GM23338 (cell line): ENCODE measurements around the gene SRGAP3. TPM values are rescaled to one million over a fixed set of nuclear protein-coding genes. Genes with fewer than 3 reads are reported as not detected.

Experiments
- ATAC-seq: fragments of 200-7000 bp; cut with Tn5 transposase; 3 replicates; pipeline ENCODE4 v1.9.1; 2020
- DNase-seq: peaks from one replicate; pipeline ENCODE4 v3.0.0-alpha.2; 2015; ENCODE audit warnings: low spot score
- H2AFZ ChIP-seq: fragments of 200-600 bp; sonication (generic); 2 replicates; pipeline ENCODE4 v1.8.0; 2016; ENCODE audit warnings: antibody characterized with exemption, mild to moderate bottlenecking, moderate library complexity
- H3F3A ChIP-seq: fragments of 200-600 bp; sonication (generic); replicated peaks from 2 replicates; pipeline ENCODE4 v1.8.0; 2017; ENCODE audit warnings: antibody characterized with exemption, mixed run types, low read depth
- H3K27ac ChIP-seq: fragments of 200-600 bp; sonication (generic); 2 replicates; pipeline ENCODE4 v1.6.1; 2016; ENCODE audit warnings: low read depth
- H3K27me3 ChIP-seq: fragments of 200-600 bp; sonication (generic); 2 replicates; pipeline ENCODE4 v1.8.0; 2016; ENCODE audit warnings: mild to moderate bottlenecking, mixed run types, moderate library complexity; ENCODE audit not compliant: insufficient read depth
- H3K36me3 ChIP-seq: fragments of 200-600 bp; sonication (generic); 2 replicates; pipeline ENCODE4 v1.8.0; 2016; ENCODE audit warnings: mild to moderate bottlenecking; ENCODE audit not compliant: insufficient read depth
- H3K4me1 ChIP-seq: fragments of 200-600 bp; sonication (generic); 2 replicates; pipeline ENCODE4 v1.8.0; 2016; ENCODE audit warnings: mild to moderate bottlenecking, moderate library complexity; ENCODE audit not compliant: insufficient read depth
- H3K4me2 ChIP-seq: fragments of 200-600 bp; sonication (generic); 2 replicates; pipeline ENCODE4 v1.7.1; 2017; ENCODE audit warnings: mixed run types
- H3K4me3 ChIP-seq: fragments of 200-600 bp; sonication (generic); 2 replicates; pipeline ENCODE4 v1.6.1; 2016; ENCODE audit warnings: mixed run types
- H3K79me2 ChIP-seq: fragments of 200-600 bp; sonication (generic); replicated peaks from 2 replicates; pipeline ENCODE4 v1.8.0; 2017; ENCODE audit warnings: mild to moderate bottlenecking; ENCODE audit not compliant: insufficient read depth
- H3K9me2 ChIP-seq: fragments of 200-600 bp; sonication (generic); 2 replicates; pipeline ENCODE4 v1.8.0; 2017; ENCODE audit not compliant: insufficient read depth
- H4K20me1 ChIP-seq: fragments of 200-600 bp; sonication (generic); replicated peaks from 2 replicates; pipeline ENCODE4 v1.8.0; 2017; ENCODE audit warnings: mild to moderate bottlenecking; ENCODE audit not compliant: insufficient read depth
- H3K27ac Mint-ChIP-seq: 2 replicates; pipeline ENCODE4 v1.8.0; 2020; ENCODE audit warnings: inconsistent platforms, mild to moderate bottlenecking, moderate library complexity, mixed read lengths
- H3K27me3 Mint-ChIP-seq: 3 replicates; pipeline ENCODE4 v1.8.0; 2022; ENCODE audit warnings: low read depth, mild to moderate bottlenecking, moderate library complexity, mixed read lengths, inconsistent platforms; ENCODE audit not compliant: insufficient read depth, poor library complexity
- H3K36me3 Mint-ChIP-seq: 3 replicates; pipeline ENCODE4 v1.8.0; 2021; ENCODE audit warnings: low read depth, mild to moderate bottlenecking, inconsistent platforms, moderate library complexity, mixed read lengths
- H3K4me1 Mint-ChIP-seq: 3 replicates; pipeline ENCODE4 v1.8.0; 2020; ENCODE audit warnings: mild to moderate bottlenecking, inconsistent platforms, mixed read lengths
- H3K4me3 Mint-ChIP-seq: 3 replicates; pipeline ENCODE4 v1.8.0; 2021; ENCODE audit warnings: moderate library complexity, mild to moderate bottlenecking, inconsistent platforms, mixed read lengths
- H3K9me3 Mint-ChIP-seq: 3 replicates; pipeline ENCODE4 v1.8.0; 2020; ENCODE audit warnings: moderate library complexity, mild to moderate bottlenecking, inconsistent platforms, mixed read lengths
- CREB1 ChIP-seq: fragments of 250-450 bp; sonication (Bioruptor Pico); IDR thresholded peaks from 2 replicates; pipeline ENCODE4 v1.5.0; 2020; ENCODE audit warnings: low read depth, mild to moderate bottlenecking, moderate library complexity
- EZH2 ChIP-seq: fragments of 200-600 bp; sonication (generic); IDR thresholded peaks from one replicate; pipeline ENCODE4 v1.8.0; 2017; ENCODE audit warnings: antibody characterized with exemption, mild to moderate bottlenecking, low read depth; ENCODE audit not compliant: unreplicated experiment
- EZH2phosphoT487 ChIP-seq: fragments of 200-600 bp; sonication (generic); IDR thresholded peaks from one replicate; pipeline ENCODE4 v1.8.1; 2018; ENCODE audit warnings: antibody characterized with exemption; ENCODE audit not compliant: unreplicated experiment
- JUNB ChIP-seq: IDR thresholded peaks from one replicate; pipeline ENCODE4 v1.6.1; 2016; ENCODE audit warnings: antibody characterized with exemption; ENCODE audit not compliant: unreplicated experiment
- NANOG ChIP-seq: IDR thresholded peaks from 2 replicates; pipeline ENCODE4 v1.6.1; 2016; ENCODE audit warnings: antibody characterized with exemption, borderline replicate concordance
- POLR2AphosphoS5 ChIP-seq: IDR thresholded peaks from 2 replicates; pipeline ENCODE4 v1.6.1; 2016; ENCODE audit warnings: antibody characterized with exemption, low read depth
- STAT1 ChIP-seq: IDR thresholded peaks from one replicate; pipeline ENCODE4 v1.6.1; 2016; ENCODE audit warnings: antibody characterized with exemption; ENCODE audit not compliant: unreplicated experiment
- ZNF114 ChIP-seq: fragments of 250-450 bp; sonication (Bioruptor Pico); IDR thresholded peaks from 2 replicates; pipeline ENCODE4 v1.5.0; 2020; ENCODE audit warnings: mild to moderate bottlenecking, moderate library complexity
- ZNF331 ChIP-seq: fragments of 250-450 bp; sonication (Bioruptor Pico); IDR thresholded peaks from 2 replicates; pipeline ENCODE4 v1.5.0; 2020; ENCODE audit warnings: low read depth, mild to moderate bottlenecking, moderate library complexity
- polyA plus RNA-seq: library from polyadenylated mRNA; unstranded; fragments of >200 nt; fragmentation: Nextera tagmentation; extraction: Ambion mirVana; gene quantifications from 2 replicates; pipeline ENCODE4 v1.2.1, GENCODE V29; 2016
- total RNA-seq: library from RNA; depleted of rRNA; stranded (reverse); fragments of >200 nt; shearing (Covaris generic); gene quantifications from 2 replicates; pipeline ENCODE4 v1.2.3, GENCODE V29; 2014
- TF ChIP-seq, protein P1 (sequence below): IDR thresholded peaks from one replicate; pipeline ENCODE4 v1.6.1; 2018; ENCODE audit warnings: antibody characterized with exemption; ENCODE audit not compliant: unreplicated experiment
- TF ChIP-seq, protein P2 (sequence below): IDR thresholded peaks from 2 replicates; pipeline ENCODE4 v1.6.1; 2016; ENCODE audit warnings: antibody characterized with exemption
- TF ChIP-seq, protein P3 (sequence below), 2 experiments: fragments of 200-600 bp in 1 of 2; sonication (generic) in 1 of 2; conservative IDR thresholded peaks; 2 replicates each; pipeline versions ENCODE4 v1.5.1 to v1.6.1; 2016 to 2017; ENCODE audit warnings: antibody characterized with exemption in 2 of 2, low read depth in 2 of 2, mild to moderate bottlenecking in 2 of 2, moderate library complexity in 1 of 2
- TF ChIP-seq, protein P4 (sequence below): fragments of 250-450 bp; sonication (Bioruptor Pico); IDR thresholded peaks from 2 replicates; pipeline ENCODE4 v1.5.0; 2020; ENCODE audit warnings: mild to moderate bottlenecking, moderate library complexity

The SRGAP3 gene
- total and polyA plus RNA-seq, 2 experiments from 2014 or later: 6.4 to 9.4 TPM

DNA sequence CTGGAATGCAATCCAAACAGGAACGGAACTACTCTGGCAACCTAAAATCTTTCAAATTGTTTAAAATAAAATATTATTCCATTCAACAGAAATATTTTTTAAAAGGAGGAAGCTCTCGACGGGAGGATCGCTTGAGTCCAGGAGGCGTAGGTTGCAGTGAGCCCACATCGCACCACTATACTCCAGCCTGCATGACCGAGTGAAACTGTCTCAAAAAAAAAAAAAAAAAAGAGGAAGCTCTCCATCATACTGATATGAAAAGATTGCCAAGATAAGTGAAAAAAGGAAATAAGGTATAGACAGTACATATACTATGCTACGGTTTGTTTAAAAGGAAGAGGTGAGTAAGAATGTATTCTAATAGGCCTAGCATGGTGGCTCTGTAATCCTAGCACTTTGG is 289.8 kb downstream of the SRGAP3 start:
- peaks cover 9% of the 10 kb centered on the region; the same call in 1 of the 2 replicates for H3K36me3 ChIP-seq
- peaks cover 6% of the 10 kb centered on the region for H3K27me3 Mint-ChIP-seq
- H3K79me2 ChIP-seq: peaks cover 72% of the 10 kb centered on the region
- peaks cover 16% of the 10 kb centered on the region for H3K4me1 Mint-ChIP-seq
- H3K27ac Mint-ChIP-seq: no peak overlapping the region
- TF ChIP-seq, protein P1, sequence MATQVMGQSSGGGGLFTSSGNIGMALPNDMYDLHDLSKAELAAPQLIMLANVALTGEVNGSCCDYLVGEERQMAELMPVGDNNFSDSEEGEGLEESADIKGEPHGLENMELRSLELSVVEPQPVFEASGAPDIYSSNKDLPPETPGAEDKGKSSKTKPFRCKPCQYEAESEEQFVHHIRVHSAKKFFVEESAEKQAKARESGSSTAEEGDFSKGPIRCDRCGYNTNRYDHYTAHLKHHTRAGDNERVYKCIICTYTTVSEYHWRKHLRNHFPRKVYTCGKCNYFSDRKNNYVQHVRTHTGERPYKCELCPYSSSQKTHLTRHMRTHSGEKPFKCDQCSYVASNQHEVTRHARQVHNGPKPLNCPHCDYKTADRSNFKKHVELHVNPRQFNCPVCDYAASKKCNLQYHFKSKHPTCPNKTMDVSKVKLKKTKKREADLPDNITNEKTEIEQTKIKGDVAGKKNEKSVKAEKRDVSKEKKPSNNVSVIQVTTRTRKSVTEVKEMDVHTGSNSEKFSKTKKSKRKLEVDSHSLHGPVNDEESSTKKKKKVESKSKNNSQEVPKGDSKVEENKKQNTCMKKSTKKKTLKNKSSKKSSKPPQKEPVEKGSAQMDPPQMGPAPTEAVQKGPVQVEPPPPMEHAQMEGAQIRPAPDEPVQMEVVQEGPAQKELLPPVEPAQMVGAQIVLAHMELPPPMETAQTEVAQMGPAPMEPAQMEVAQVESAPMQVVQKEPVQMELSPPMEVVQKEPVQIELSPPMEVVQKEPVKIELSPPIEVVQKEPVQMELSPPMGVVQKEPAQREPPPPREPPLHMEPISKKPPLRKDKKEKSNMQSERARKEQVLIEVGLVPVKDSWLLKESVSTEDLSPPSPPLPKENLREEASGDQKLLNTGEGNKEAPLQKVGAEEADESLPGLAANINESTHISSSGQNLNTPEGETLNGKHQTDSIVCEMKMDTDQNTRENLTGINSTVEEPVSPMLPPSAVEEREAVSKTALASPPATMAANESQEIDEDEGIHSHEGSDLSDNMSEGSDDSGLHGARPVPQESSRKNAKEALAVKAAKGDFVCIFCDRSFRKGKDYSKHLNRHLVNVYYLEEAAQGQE: no peak
- TF ChIP-seq CREB1 (CRISPR knock-in tag) (no peak), EZH2 (no peak), ZNF331 (CRISPR knock-in tag) (no peak), NANOG (no peak), POLR2AphosphoS5 (no peak), ZNF114 (CRISPR knock-in tag) (no peak), JUNB (no peak), EZH2phosphoT487 (no peak), STAT1 (no peak)
- TF ChIP-seq, protein P2, sequence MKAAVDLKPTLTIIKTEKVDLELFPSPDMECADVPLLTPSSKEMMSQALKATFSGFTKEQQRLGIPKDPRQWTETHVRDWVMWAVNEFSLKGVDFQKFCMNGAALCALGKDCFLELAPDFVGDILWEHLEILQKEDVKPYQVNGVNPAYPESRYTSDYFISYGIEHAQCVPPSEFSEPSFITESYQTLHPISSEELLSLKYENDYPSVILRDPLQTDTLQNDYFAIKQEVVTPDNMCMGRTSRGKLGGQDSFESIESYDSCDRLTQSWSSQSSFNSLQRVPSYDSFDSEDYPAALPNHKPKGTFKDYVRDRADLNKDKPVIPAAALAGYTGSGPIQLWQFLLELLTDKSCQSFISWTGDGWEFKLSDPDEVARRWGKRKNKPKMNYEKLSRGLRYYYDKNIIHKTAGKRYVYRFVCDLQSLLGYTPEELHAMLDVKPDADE: no peak
- TF ChIP-seq, protein P3, sequence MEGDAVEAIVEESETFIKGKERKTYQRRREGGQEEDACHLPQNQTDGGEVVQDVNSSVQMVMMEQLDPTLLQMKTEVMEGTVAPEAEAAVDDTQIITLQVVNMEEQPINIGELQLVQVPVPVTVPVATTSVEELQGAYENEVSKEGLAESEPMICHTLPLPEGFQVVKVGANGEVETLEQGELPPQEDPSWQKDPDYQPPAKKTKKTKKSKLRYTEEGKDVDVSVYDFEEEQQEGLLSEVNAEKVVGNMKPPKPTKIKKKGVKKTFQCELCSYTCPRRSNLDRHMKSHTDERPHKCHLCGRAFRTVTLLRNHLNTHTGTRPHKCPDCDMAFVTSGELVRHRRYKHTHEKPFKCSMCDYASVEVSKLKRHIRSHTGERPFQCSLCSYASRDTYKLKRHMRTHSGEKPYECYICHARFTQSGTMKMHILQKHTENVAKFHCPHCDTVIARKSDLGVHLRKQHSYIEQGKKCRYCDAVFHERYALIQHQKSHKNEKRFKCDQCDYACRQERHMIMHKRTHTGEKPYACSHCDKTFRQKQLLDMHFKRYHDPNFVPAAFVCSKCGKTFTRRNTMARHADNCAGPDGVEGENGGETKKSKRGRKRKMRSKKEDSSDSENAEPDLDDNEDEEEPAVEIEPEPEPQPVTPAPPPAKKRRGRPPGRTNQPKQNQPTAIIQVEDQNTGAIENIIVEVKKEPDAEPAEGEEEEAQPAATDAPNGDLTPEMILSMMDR (conservative IDR thresholded peaks at IDR 0.05; ENCODE audit: low read depth in 2 of 2): no peak
- TF ChIP-seq, protein P4, sequence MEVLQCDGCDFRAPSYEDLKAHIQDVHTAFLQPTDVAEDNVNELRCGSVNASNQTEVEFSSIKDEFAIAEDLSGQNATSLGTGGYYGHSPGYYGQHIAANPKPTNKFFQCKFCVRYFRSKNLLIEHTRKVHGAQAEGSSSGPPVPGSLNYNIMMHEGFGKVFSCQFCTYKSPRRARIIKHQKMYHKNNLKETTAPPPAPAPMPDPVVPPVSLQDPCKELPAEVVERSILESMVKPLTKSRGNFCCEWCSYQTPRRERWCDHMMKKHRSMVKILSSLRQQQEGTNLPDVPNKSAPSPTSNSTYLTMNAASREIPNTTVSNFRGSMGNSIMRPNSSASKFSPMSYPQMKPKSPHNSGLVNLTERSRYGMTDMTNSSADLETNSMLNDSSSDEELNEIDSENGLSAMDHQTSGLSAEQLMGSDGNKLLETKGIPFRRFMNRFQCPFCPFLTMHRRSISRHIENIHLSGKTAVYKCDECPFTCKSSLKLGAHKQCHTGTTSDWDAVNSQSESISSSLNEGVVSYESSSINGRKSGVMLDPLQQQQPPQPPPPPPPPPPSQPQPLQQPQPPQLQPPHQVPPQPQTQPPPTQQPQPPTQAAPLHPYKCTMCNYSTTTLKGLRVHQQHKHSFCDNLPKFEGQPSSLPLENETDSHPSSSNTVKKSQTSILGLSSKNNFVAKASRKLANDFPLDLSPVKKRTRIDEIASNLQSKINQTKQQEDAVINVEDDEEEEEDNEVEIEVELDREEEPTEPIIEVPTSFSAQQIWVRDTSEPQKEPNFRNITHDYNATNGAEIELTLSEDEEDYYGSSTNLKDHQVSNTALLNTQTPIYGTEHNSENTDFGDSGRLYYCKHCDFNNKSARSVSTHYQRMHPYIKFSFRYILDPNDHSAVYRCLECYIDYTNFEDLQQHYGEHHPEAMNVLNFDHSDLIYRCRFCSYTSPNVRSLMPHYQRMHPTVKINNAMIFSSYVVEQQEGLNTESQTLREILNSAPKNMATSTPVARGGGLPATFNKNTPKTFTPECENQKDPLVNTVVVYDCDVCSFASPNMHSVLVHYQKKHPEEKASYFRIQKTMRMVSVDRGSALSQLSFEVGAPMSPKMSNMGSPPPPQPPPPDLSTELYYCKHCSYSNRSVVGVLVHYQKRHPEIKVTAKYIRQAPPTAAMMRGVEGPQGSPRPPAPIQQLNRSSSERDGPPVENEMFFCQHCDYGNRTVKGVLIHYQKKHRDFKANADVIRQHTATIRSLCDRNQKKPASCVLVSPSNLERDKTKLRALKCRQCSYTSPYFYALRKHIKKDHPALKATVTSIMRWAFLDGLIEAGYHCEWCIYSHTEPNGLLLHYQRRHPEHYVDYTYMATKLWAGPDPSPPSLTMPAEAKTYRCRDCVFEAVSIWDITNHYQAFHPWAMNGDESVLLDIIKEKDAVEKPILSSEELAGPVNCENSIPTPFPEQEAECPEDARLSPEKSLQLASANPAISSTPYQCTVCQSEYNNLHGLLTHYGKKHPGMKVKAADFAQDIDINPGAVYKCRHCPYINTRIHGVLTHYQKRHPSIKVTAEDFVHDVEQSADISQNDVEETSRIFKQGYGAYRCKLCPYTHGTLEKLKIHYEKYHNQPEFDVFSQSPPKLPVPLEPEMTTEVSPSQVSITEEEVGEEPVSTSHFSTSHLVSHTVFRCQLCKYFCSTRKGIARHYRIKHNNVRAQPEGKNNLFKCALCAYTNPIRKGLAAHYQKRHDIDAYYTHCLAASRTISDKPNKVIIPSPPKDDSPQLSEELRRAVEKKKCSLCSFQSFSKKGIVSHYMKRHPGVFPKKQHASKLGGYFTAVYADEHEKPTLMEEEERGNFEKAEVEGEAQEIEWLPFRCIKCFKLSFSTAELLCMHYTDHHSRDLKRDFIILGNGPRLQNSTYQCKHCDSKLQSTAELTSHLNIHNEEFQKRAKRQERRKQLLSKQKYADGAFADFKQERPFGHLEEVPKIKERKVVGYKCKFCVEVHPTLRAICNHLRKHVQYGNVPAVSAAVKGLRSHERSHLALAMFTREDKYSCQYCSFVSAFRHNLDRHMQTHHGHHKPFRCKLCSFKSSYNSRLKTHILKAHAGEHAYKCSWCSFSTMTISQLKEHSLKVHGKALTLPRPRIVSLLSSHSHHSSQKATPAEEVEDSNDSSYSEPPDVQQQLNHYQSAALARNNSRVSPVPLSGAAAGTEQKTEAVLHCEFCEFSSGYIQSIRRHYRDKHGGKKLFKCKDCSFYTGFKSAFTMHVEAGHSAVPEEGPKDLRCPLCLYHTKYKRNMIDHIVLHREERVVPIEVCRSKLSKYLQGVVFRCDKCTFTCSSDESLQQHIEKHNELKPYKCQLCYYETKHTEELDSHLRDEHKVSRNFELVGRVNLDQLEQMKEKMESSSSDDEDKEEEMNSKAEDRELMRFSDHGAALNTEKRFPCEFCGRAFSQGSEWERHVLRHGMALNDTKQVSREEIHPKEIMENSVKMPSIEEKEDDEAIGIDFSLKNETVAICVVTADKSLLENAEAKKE (CRISPR knock-in tag): no peak
- DNase-seq: no peak
- H3K27ac ChIP-seq: no peak overlapping the region
- no peak overlapping the region for H3K4me3 ChIP-seq
- H3K36me3 Mint-ChIP-seq: peaks cover 21% of the 10 kb centered on the region; the same call in 2 of the 3 replicates
- no peaks in the 10 kb centered on the region for H3K27me3 ChIP-seq
- H3K9me2 ChIP-seq: no peaks in the 10 kb centered on the region
- H2AFZ ChIP-seq: no peak overlapping the region
- no peak for ATAC-seq
- no peak overlapping the region for H3K4me3 Mint-ChIP-seq
- H3K4me2 ChIP-seq: no peak overlapping the region
- H4K20me1 ChIP-seq: peaks cover 24% of the 10 kb centered on the region
- H3K9me3 Mint-ChIP-seq: no peaks in the 10 kb centered on the region
- H3K4me1 ChIP-seq: peaks cover 18% of the 10 kb centered on the region
- H3F3A ChIP-seq: no peaks in the 10 kb centered on the region
